Measurements from ENCODE around the gene DPP6.

- TF ChIP-seq CTCF (IDR thresholded peaks at IDR 0.05) (no peak), POLR2A (IDR thresholded peaks at IDR 0.05) (no peak)
Observed at GRCh38 chr7:154865984-154866685, 813.9 kb downstream of the DPP6 start.

Data from Peyer's patch (tissue), 4 donors.